Umbilical cord (tissue), 2 donors: ENCODE results near the gene MAPK6. TPM values are rescaled to one million over a fixed set of nuclear protein-coding genes. Genes with fewer than 3 reads are reported as not detected.
A peak's percentile ranks its signal among the peaks of the same experiment; 100 is the strongest.
"Not testable (repeated sequence)": the region's sequence is repeated elsewhere in the genome, so short reads cannot be mapped to it uniquely, and the experiment has no call there.

Source experiments
- DNase-seq: peaks from one replicate; pipeline ENCODE4 v3.0.0-alpha.2; 2015; ENCODE audit warnings: low spot score
- total RNA-seq: library from RNA; depleted of rRNA; stranded (reverse); fragments of >200 nt; gene quantifications from one replicate; pipeline ENCODE4 v1.2.3, GENCODE V29; 2014; ENCODE audit warnings: low replicate concordance; ENCODE audit not compliant: insufficient read depth

Gene MAPK6
- 46.7 TPM for total RNA-seq

DNA sequence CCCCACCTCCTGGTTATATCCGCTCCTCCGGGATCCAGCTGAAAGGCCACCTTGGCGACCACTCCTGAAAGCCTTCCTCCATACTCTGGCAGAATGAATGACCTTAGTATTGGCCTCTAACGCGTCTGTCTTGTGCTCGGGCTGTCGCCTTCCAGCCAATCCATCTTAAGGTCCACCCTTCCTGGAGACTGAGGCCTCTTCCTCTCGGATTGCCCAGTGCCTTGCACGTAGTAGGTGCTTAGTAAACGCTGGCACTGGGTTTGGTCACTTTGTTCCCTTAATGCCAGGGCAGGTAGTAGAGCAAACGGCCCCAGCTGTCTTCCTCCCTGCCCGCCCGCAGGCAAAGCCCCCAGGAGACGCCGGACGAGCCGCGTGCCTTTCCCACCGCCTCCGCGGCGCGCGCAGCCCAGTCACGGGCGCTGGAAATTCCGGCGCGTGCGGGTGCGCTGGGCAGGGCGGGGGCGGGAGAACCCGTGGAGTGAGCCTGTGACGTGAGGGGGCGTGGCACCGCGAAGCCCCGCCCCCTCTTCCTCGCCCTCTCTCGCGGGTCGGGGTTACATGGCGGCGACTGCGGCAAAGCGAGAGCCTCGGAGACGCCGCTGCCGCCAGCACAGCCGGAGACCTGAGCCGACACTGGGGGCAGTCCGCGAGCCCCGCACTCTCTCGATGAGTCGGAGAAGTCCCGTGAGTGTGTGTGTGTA lies at the start of gene MAPK6:
MAPK6 (plus strand) TSS at position 527 of the 701 bp plus-strand sequence. CDS start 27,242 bp downstream, outside the sequence.
- DNase-seq: peak; percentile 94

- no peak for DNase-seq
These were observed 49.3 kb upstream of the MAPK6 start for GRCh38 chr15:51969728-51970127.

GRCh38 chr15:51970132-51970817 lies 48.7 kb upstream of the MAPK6 start:
- DNase-seq: no peak

DNA sequence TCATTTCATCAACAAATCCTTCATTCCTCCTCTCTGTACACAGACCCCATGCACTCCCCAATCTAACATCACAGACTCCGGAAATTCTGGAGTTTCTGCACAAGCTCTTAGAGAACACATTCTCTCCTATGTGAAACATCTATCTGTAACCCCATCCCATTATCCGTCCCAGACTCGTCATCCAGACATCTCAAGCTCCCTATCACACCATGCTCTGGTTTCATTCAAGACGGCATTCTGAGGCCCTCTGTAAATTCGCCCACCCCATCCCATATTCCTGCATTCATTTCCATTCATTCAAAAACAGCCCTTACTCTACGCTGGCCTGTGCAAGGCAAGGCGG lies 48.0 kb upstream of the MAPK6 start:
- DNase-seq: no peak

DNA sequence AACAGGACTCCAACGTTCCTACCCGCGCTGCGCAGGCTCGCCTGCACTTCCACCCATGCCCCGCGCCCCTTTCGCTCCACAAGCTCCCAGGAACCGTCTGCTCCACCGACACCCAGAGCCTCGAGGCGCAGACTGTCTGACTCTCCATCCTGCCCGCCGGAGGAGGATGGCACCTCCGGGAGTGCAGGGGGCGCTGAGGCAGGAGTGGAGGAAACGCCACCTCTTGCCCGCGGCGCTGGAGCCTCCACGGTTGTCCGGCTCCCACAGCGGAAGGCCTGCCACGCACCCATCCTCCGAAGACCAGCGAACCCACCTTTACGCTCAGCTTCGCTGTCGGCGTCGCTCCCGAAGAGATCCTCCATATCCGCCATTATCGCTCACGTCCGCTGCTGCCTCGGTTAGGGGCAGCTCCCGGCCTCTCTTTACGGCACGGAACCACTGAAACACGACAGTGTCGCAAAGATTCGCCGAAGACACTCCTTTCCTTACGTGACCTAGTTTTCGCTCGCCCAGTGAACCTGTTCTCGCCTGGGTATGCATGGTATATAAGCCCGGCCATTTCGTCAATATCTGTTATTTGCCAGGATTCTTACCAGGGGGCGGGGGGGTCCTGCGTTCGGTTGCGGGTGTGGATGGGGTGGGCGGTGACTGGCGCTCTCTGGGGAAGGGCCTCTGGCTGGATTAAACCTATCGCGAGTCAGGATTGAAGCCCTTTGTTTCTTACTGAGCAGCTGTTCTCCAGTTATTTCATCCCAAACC lies 47.5 kb upstream of the MAPK6 start, which contains the start of gene LEO1:
LEO1 (minus strand) TSS at position 404 of the 759 bp plus-strand sequence; CDS start at position 371, 33 bp downstream.
- peak; percentile 98 for DNase-seq

DNA sequence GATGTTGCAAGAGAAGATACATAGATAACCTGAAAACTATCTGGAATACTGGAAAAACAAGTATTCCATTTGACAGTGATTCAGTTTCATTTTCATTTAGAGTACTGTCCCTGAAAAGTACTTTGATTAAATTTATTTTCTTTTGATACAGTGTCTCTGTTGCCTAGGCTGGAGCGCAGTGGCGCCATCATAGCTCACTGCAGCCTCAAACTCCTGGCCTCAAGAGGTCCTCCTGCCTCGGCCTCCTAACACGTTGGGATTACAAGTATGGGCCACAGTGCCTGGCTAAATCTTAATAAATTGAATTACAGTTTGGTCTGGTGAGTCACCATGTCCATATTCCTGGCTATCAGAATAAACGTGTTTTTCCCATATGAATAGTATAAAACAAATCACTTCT lies 45.8 kb upstream of the MAPK6 start:
- no peak for DNase-seq

GRCh38 chr15:51973775-51974174 lies 45.2 kb upstream of the MAPK6 start:
- DNase-seq: no peak

- peak; percentile 77 for DNase-seq
These were observed 36.8 kb upstream of the MAPK6 start for GRCh38 chr15:51982013-51982769.

GRCh38 chr15:51982770-51983103 lies 36.3 kb upstream of the MAPK6 start:
- no peak for DNase-seq

GRCh38 chr15:51991141-51991540 lies 27.9 kb upstream of the MAPK6 start:
- DNase-seq: no peak

- no peak for DNase-seq
These were observed 26.1 kb upstream of the MAPK6 start for GRCh38 chr15:51992953-51993352.

DNA sequence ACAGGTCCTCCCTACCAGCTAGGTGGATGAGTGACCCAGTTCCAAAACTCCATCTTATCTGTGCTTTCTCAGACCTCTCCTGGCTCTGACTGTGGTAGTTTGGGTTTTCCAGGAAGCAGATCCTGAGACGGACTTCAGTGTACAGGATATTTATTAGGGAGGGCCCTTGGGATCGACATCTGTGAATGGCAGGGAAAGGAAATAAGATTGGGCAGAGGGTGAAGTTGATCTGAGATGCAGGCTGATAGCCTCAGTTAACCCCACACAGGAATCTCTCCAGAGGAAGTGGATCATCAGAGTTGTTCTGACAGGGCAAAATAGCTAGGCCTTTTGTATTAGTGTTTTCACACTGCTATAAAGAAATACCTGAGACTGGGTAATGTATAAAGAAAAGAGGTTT lies 16.7 kb upstream of the MAPK6 start:
- no peak for DNase-seq

DNA sequence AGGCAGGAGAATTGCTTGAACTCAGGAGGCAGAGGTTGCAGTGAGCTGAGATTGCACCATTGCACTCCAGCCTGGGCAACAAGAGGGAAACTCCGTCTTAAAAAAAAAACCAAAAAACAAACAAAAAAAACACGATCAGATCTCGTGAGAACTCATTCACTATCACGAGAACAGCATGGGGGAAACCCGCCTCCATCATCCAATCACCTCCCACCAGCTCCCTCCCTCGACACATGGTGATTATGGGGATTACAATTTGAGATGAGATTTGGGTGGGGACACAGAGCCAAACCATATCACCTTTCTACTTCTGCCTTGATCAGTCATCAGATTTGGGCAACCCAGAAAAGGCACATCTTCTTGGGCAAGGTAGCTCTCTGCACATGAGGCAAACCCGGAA lies 15.9 kb upstream of the MAPK6 start:
- DNase-seq: not testable (repeated sequence)

GRCh38 chr15:52003710-52004109 lies 15.3 kb upstream of the MAPK6 start:
- DNase-seq: no peak

- DNase-seq: no peak
These were observed 14.2 kb upstream of the MAPK6 start for GRCh38 chr15:52004806-52005205.

GRCh38 chr15:52005748-52006701 lies 13.0 kb upstream of the MAPK6 start:
- no peak for DNase-seq

GRCh38 chr15:52006702-52007340 lies 12.2 kb upstream of the MAPK6 start:
- no peak for DNase-seq

- no peak for DNase-seq
These were observed 10.7 kb upstream of the MAPK6 start for GRCh38 chr15:52008359-52008697.

DNA sequence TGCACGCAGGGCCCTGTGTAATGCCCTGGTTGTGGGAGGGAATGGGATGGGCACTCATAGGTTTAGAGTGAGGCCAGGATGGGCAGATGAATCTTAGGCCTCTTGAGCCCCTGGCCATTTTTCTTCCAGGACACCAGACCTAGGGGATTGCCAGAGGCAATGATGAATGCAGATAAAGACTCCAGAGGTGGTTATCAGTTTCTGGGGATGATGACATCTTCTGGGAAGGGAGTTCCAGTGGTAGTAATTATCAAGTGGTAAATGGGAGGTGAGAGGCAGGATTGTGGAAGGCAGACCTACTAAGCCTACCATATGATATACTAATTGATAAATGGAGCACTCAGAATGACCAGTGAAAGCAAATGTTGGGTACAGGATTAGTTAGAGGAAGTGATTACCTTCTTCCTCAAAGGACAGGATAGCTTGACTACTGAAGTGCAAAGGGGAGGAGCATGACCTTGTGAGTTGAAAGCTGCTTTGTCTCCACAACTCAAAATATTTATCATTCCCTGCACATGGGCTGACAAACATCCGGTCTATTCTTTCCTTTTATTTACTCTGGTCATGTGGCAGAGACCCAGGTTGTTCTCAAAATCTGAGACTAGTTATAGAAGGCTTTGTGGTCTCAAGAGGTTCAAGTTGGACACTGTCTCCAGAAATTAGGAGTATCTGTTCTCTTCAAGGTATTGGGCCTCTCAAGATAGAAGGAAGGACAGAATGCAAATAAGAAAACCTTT lies 10.2 kb upstream of the MAPK6 start:
- DNase-seq: no peak
